Fibroblast of the aortic adventitia (primary cell): ENCODE results near the gene CHP1. TPM values are rescaled to one million over a fixed set of nuclear protein-coding genes. Genes with fewer than 3 reads are reported as not detected.
"Not testable (repeated sequence)": the region's sequence is repeated elsewhere in the genome, so short reads cannot be mapped to it uniquely, and the experiment has no call there.

ENCODE experiments used
- DNase-seq: peaks from one replicate; pipeline ENCODE4 v3.0.0-alpha.2; 2010; ENCODE audit warnings: low read depth
- H3K4me3 ChIP-seq: 2 replicates; pipeline ENCODE4 v1.5.1; 2011; ENCODE audit warnings: low read depth, mild to moderate bottlenecking, control low read depth, low read length, moderate library complexity
- CTCF ChIP-seq: IDR thresholded peaks from 2 replicates; pipeline ENCODE4 v1.5.1; 2011; ENCODE audit warnings: mild to moderate bottlenecking, low read length, control low read depth, inconsistent platforms; ENCODE audit not compliant: insufficient read depth
- total RNA-seq: library from RNA; depleted of rRNA; stranded (reverse); fragments of >200 nt; gene quantifications from 2 replicates; pipeline ENCODE4 v1.2.3, GENCODE V29; 2012; ENCODE audit warnings: low replicate concordance

CHP1 gene
- total RNA-seq, 1 donor = 120 TPM

- TF ChIP-seq CTCF = no peak
- H3K4me3 ChIP-seq = no peak overlapping the region
- DNase-seq = no peak
Measured at GRCh38 chr15:41254560-41254959, 23.5 kb downstream of the CHP1 start.

- no peak overlapping the region for H3K4me3 ChIP-seq
- no peak for DNase-seq
- TF ChIP-seq CTCF = no peak
Measured at GRCh38 chr15:41256103-41256502, 25.0 kb downstream of the CHP1 start.

GRCh38 chr15:41256577-41257038, 25.5 kb downstream of the CHP1 start:
- H3K4me3 ChIP-seq = no peak overlapping the region
- DNase-seq = peak; percentile 50
- no peak for TF ChIP-seq CTCF

- DNase-seq = peak; percentile 75
- no peak for TF ChIP-seq CTCF
- H3K4me3 ChIP-seq = no peak overlapping the region
Measured at GRCh38 chr15:41258750-41259471, 27.8 kb downstream of the CHP1 start.

- no peak overlapping the region for H3K4me3 ChIP-seq
- TF ChIP-seq CTCF = no peak
- DNase-seq = no peak
Measured at GRCh38 chr15:41259546-41260189, 28.6 kb downstream of the CHP1 start.

GRCh38 chr15:41260924-41261323, 29.9 kb downstream of the CHP1 start:
- DNase-seq, H3K4me3 ChIP-seq: not testable (repeated sequence)

- no peak for DNase-seq
- no peak for TF ChIP-seq CTCF
- no peak overlapping the region for H3K4me3 ChIP-seq
Measured at GRCh38 chr15:41262571-41262970, 31.5 kb downstream of the CHP1 start.
